Right lung (tissue), 10 donors: ENCODE data around the gene THAP4. TPM values are rescaled to one million over a fixed set of nuclear protein-coding genes. Genes with fewer than 3 reads are reported as not detected.

ENCODE experiments used
- DNase-seq, 2 donors: peaks; one replicate each; pipeline ENCODE4 v3.0.0-alpha.2; 2013
- long read RNA-seq, 8 donors: transcript quantifications; one replicate each; lab custom pipeline, GENCODE V29; 2026
- polyA plus RNA-seq, 5 donors: library from polyadenylated mRNA; unstranded; fragments of 120-200 nt; gene quantifications; one replicate each; pipeline versions ENCODE4 v1.2.1 to v1.2.3, GENCODE V29; 2013; ENCODE audit warnings: inconsistent platforms in 1 of 5, low replicate concordance in 1 of 5; ENCODE audit not compliant: insufficient read length in 5 of 5, insufficient read depth in 1 of 5

The THAP4 gene
- 10 to 100 TPM; 36.8 to 50.5 (median 41.9) TPM for polyA plus RNA-seq
- long read RNA-seq, donor 1, transcript THAP4-204 (6 exons, 2,367 nt): major isoform, 7 of 43 reads
- long read RNA-seq, donor 1, partial matches to known transcripts: 30 of 43 reads
- long read RNA-seq, donor 1, other reads (novel, unspliced or antisense): 0 of 43 reads
- long read RNA-seq, donor 2, transcript THAP4-204 (6 exons, 2,367 nt): major isoform, 10 of 16 reads
- long read RNA-seq, donor 2, partial matches to known transcripts: 5 of 16 reads
- long read RNA-seq, donor 2, other reads (novel, unspliced or antisense): 0 of 16 reads
- long read RNA-seq, donor 3, transcript THAP4-204 (6 exons, 2,367 nt): major isoform, 5 of 43 reads
- long read RNA-seq, donor 3, partial matches to known transcripts: 27 of 43 reads
- long read RNA-seq, donor 3, other reads (novel, unspliced or antisense): 7 of 43 reads
- long read RNA-seq, donor 4, partial matches to known transcripts: 13 of 20 reads
- long read RNA-seq, donor 4, other reads (novel, unspliced or antisense): 0 of 20 reads
- long read RNA-seq, donor 5, transcript THAP4-202 (5 exons, 785 nt): minor isoform, 6 of 32 reads
- long read RNA-seq, donor 5, transcript THAP4-204 (6 exons, 2,367 nt): major isoform, 9 of 32 reads
- long read RNA-seq, donor 5, partial matches to known transcripts: 15 of 32 reads
- long read RNA-seq, donor 5, other reads (novel, unspliced or antisense): 0 of 32 reads
- long read RNA-seq, donor 6, transcript THAP4-204 (6 exons, 2,367 nt): major isoform, 16 of 45 reads
- long read RNA-seq, donor 6, partial matches to known transcripts: 28 of 45 reads
- long read RNA-seq, donor 6, other reads (novel, unspliced or antisense): 0 of 45 reads
- long read RNA-seq, donor 7, transcript THAP4-204 (6 exons, 2,367 nt): major isoform, 12 of 12 reads
- long read RNA-seq, donor 7, partial matches to known transcripts: 0 of 12 reads
- long read RNA-seq, donor 7, other reads (novel, unspliced or antisense): 0 of 12 reads
- long read RNA-seq, donor 8, partial matches to known transcripts: 5 of 8 reads
- long read RNA-seq, donor 8, other reads (novel, unspliced or antisense): 0 of 8 reads

GRCh38 chr2:241637018-241637794 is at the start of gene THAP4, which contains the start of gene ATG4B:
Gene THAP4 (minus strand): TSS chr2:241637158. CDS start chr2:241637017, 141 bp downstream.
Gene ATG4B (plus strand): TSS chr2:241637693. CDS start chr2:241637715, 22 bp downstream.
- DNase-seq: peak; percentile 91 to 94

- no peak for DNase-seq
Measured at GRCh38 chr2:241686324-241686649, 49.3 kb upstream of the THAP4 start.

GRCh38 chr2:241680827-241681599 is 44.1 kb upstream of the THAP4 start:
- no peak for DNase-seq

DNA sequence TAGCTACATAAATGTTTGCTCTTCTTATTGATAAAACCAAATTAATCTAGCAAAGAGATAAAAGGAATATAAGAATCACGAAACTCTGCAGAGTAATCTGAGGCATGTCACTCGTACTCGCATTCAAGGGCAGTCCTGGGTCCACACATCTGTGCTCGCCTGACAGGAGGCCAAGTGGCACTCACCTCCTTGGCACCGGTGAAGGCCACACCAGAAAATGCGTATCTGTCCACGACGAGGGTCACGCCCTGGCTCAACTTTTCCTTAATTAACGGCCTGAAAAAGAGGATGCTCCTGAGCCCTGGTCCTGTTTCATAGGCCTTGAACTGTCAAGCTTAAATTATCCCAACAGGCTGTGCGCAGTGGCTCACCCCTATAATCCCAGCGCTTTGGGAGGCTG is 43.1 kb upstream of the THAP4 start:
- DNase-seq: no peak

DNA sequence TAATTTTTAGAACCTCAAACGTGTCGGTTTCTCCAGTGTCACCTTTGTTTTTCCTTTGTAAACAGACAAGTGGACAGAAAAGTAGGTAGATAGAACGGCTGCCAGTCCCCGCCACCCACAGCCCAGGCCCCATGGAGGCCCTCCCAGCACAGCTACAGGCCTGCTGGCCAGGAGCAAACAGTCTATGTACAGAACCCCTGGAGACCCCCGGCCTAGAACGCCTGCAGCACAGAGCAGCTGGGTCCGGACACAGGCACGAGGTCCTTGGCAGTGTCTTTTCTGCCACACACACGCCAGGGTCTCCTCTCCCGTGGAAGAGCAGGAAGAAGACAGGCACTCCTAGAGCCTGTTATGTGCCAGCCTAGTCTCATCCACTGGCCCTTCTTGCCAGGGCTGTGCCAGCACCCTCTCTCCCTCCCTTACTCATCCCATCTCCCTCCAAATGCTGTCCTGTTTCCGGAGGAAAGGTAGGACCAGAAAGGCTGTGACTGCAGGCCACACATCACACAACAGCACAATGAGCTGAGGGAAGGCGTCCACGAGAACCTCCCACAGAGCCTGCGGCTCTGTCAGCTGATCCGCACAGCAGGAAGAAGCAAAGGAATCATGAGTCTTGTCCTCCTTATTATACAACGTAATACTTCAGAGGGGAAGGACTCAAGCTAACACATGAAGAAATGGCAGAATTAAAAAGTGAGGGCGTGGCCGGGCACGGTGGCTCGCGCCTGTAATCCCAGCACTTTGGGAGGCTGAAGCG is 42.0 kb upstream of the THAP4 start:
- no peak for DNase-seq

DNA sequence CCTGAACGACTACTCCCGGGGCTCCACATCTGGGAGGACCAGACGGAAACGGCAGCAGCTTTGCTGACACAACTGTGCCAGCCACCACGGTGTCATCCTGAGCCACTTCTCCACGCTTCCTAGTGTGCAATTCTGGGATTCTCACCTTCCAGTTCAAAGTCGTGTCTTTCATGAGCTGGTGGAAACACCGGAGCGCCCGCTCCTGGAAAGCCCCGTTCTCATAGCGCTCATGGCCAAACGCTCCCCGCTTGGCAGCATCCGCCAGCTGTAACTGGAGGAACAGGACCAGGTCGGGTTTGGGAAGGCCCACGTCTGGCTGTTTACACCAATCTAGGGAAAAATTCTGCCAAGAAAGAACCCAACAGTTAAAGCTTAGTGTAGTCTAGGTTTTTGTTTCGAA is 41.3 kb upstream of the THAP4 start:
- no peak for DNase-seq

DNA sequence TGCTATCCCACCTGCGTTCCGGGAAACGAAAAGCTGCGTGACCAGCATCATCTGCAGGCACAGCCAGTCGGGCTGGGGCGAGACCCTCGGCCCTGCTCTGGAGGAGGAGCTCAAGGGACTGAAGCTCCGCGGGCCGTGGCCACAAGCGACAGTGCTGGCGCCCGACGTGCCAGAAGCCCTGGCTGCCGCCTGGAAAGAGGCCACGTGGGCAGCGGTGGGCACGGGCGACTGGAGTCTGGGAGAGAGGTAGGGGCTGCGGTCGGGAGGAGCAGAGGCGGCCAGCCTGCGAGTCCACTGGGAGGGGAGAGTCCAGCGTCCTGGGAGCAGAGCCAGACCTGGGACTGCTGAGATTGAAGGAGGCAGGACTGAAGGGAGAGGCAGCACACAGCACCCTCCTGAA is 40.4 kb upstream of the THAP4 start:
- no peak for DNase-seq

DNA sequence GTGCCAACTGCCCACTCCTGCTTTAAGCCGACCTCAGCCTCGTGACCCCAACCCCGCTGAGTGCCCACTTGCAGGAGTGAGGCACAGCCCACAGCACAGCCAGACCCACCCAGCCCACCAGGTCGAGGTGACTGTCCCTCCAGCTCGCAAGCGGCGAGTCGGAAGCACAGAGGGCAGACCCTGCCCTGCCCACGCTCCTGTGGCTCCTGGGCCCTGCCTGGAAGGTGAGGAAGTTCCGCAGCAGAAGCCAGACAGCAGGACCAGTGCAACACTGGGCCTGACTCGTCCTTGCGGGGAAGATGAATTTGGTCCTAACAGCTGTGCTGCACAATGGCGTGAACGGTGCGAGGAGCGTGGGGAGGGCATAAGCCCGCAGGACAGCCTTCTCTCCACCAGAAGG is 39.7 kb upstream of the THAP4 start:
- no peak for DNase-seq

GRCh38 chr2:241675885-241676284 is 38.9 kb upstream of the THAP4 start:
- no peak for DNase-seq

DNA sequence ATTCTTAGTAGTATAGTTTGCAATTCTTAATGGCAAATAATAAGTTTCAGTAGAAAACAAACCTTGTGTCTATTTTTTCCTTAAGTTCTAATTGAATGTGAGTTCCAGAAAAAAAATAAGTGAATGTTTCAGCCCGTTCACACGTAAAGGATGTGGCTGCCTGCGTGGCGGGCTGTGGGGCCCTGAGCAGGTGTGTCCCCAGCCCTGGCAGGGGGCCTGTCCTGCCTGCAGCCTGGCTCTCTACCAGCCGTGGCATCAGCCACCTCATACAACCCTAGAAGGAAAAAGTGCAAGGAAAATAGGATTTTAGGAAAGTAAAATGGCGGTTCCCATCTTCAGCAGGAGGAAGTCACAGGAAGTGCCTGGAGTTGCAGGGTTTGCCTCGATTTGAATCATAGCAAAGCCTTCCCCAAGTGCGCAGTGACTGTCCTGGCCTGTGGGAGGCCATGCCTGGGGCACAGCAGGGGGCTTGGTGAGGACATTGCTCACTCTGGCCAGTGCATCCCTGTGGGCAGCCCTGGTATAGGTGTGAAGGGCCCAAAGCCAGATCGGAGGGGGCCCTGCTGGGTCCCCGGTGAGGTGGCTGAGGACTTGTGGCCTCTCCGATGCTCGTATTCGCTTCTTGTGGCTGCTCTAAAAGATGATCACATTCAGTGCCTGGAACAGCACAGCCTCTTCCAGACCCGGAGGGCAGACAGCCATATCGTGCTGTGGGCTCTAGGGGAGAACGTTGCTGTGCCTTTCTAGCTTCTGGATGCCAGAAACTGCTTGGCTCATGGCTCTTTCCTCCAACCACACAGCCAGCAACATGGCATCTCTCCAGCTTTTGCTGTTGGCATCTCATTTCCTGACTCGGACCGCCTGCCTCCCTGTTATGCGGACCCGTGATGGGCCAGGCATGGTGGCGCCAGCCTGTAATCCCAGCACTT is 37.1 kb upstream of the THAP4 start:
- no peak for DNase-seq

GRCh38 chr2:241673189-241673663 is 36.3 kb upstream of the THAP4 start:
- no peak for DNase-seq

GRCh38 chr2:241672243-241673188 is 35.6 kb upstream of the THAP4 start:
- DNase-seq: no peak

DNA sequence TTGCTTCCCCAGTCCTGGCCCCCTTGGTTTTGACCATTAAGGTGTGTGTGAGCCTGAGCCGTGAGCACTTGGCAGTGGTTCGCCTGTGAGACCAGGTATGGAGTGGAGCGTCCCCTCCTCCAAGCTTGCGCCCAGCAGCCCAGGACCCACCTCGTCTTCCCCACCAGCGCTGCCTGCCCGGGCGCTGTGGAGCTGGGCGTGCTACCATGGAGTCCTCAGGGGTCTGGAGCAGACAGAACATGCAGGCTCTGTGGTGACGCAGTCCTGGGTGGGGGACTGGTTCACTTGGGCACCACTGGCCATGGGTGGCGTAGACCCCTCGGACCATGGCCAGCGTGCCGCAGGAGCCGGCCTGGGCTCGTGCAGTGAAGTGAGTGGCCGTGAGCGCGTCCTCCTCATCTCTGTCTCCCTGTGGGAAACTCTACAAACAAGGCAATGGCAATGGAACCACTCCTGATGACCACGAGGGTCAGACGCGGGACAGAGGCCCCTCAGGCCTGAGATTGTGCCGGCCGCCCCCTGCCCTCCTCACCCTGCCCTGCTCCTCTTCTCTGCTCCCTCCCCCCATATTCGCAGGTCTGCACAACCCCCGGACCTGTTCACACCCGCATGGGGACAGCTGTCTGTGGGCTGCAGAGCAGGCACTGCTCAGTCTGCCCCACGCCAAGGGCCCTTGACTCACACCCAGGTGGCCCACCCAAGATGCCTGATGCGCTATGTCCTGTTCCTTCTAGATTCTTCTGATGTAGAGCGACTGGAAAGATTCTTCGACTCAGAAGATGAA is 34.7 kb upstream of the THAP4 start:
- no peak for DNase-seq

DNA sequence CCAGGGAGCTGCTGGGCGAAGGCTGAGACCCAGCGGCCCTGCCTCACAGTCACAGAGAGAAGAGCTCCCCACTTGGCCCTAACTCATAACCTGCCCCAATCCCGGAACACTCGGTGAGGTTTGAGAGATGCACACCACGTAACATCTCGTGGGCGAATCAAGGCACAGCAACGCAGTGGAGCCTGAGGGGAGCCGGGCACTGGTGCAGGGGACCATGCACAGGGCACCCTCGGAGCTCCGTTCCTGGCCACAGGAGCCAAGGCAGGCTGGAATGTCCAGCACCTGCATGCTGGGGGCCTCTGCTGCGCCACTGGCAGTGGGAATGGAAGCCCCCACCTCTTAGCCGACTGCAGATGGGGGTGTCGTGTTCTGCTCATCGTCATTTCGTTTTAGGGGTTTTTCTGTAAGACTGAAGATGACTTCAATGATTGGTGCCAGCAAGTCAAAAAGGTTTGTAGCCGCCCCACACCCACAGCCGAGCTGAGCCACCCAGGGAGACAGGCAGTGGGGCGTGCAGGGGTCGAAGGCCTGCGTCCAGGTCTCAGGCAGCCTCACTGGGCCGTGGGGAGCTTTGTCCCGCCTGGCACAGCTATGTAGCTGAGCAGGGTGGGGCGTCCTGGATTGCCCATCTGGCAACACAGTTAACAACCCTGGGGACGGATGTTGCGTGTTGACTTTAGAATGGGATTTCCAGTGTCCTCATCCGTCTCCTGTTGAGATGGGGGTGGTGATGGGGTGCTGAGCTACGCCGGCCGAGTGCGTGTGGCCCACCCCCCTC is 33.6 kb upstream of the THAP4 start:
- DNase-seq: no peak

GRCh38 chr2:241668839-241669238 is 31.9 kb upstream of the THAP4 start:
- DNase-seq: no peak

GRCh38 chr2:241668354-241668753 is 31.4 kb upstream of the THAP4 start:
- no peak for DNase-seq
